CD4-positive, alpha-beta T cell (primary cell): ENCODE data around the gene SDHAF2. TPM values are rescaled to one million over a fixed set of nuclear protein-coding genes. Genes with fewer than 3 reads are reported as not detected.
A peak's percentile ranks its signal among the peaks of the same experiment; 100 is the strongest.

Experiments used
- ATAC-seq: fragments of 200-7000 bp; cut with Tn5 transposase; one replicate; pipeline ENCODE4 v1.10.0; 2022; ENCODE audit warnings: mild to moderate bottlenecking; ENCODE audit not compliant: poor library complexity
- CTCF ChIA-PET: fragments of 350-600 bp; sonication (Branson Sonifier 250); formaldehyde crosslinking; loops from one replicate; lab custom pipeline; 2021; ENCODE audit warnings: antibody characterized with exemption, inconsistent platforms; lab: Charles Lee
- POLR2A ChIA-PET: fragments of 350-600 bp; sonication (Branson Sonifier 250); formaldehyde crosslinking; loops from one replicate; lab custom pipeline; 2021; ENCODE audit warnings: antibody characterized with exemption, inconsistent platforms; lab: Charles Lee
- DNase-seq, 14 experiments: peaks; one replicate each; pipeline ENCODE4 v3.0.0-alpha.2; 2013 to 2020; ENCODE audit warnings: mixed read lengths in 2 of 14
- H3K27ac ChIP-seq, 2 donors: one replicate each; pipeline versions ENCODE4 v1.5.1 to v1.7.0; 2013; ENCODE audit warnings: low read length in 2 of 2, low read depth in 1 of 2, mild to moderate bottlenecking in 1 of 2
- H3K27me3 ChIP-seq, 2 experiments: 1 replicate in 1 of 2; 2 replicates in 1 of 2; pipeline versions ENCODE4 v1.6.1 to v1.7.0; 2013; ENCODE audit warnings: low read length in 2 of 2, control low read depth in 1 of 2, mild to moderate bottlenecking in 1 of 2, moderate library complexity in 1 of 2; ENCODE audit not compliant: insufficient read depth in 2 of 2, control insufficient read depth in 1 of 2
- H3K36me3 ChIP-seq: one replicate; pipeline ENCODE4 v1.6.1; 2013; ENCODE audit warnings: low read length, control low read depth; ENCODE audit not compliant: insufficient read depth
- H3K4me1 ChIP-seq: one replicate; pipeline ENCODE4 v1.6.1; 2013; ENCODE audit warnings: low read length, control low read depth; ENCODE audit not compliant: insufficient read depth
- H3K4me3 ChIP-seq: one replicate; pipeline ENCODE4 v1.5.1; 2013; ENCODE audit warnings: mild to moderate bottlenecking, low read length, moderate library complexity
- H3K9me3 ChIP-seq, 2 experiments: 1 replicate in 1 of 2; 2 replicates in 1 of 2; pipeline versions ENCODE4 v1.6.1 to v1.7.0; 2013; ENCODE audit warnings: low read length in 2 of 2, mild to moderate bottlenecking in 2 of 2, control low read depth in 1 of 2, moderate library complexity in 1 of 2; ENCODE audit not compliant: control insufficient read depth in 1 of 2, insufficient read depth in 1 of 2
- H3K27ac Mint-ChIP-seq: one replicate; pipeline ENCODE4 v1.8.0; 2020; ENCODE audit warnings: mixed read lengths
- H3K27me3 Mint-ChIP-seq: one replicate; pipeline ENCODE4 v1.8.0; 2021; ENCODE audit warnings: mixed read lengths
- H3K36me3 Mint-ChIP-seq: one replicate; pipeline ENCODE4 v1.8.0; 2021; ENCODE audit warnings: low read depth, mixed read lengths
- H3K4me1 Mint-ChIP-seq: one replicate; pipeline ENCODE4 v1.8.0; 2021; ENCODE audit warnings: low read depth, mixed read lengths
- H3K4me3 Mint-ChIP-seq: one replicate; pipeline ENCODE4 v1.8.0; 2020; ENCODE audit warnings: mild to moderate bottlenecking, mixed read lengths
- H3K9me3 Mint-ChIP-seq: one replicate; pipeline ENCODE4 v1.8.0; 2020; ENCODE audit warnings: mixed read lengths
- CTCF ChIP-seq: fragments of 200-600 bp; IDR thresholded peaks from one replicate; pipeline ENCODE4 v1.8.0; 2022; ENCODE audit warnings: antibody characterized with exemption, mild to moderate bottlenecking
- intact Hi-C, 2 experiments: fragments of 100-400 bp; cut with DNase I in 1 of 2; cut with micrococcal nuclease in 1 of 2; formaldehyde crosslinking; loops; one replicate each; pipeline versions ENCODE4 v1.15.1 to v1.9.0; 2023 to 2025; cut with DNase I, micrococcal nuclease
- total RNA-seq, 174 experiments: library from RNA in 2 of 174; stranded (reverse) in 2 of 174; gene quantifications; one replicate each; pipeline ENCODE4 v1.2.3 and lab custom pipeline; 2021 to 2026

SDHAF2 gene
- total RNA-seq, 2 experiments from 2014 or later: 28.7 to 33.0 TPM

- ATAC-seq (no peak), DNase-seq (no peak)
- Mint-ChIP-seq H3K4me3 (no peak overlapping the region), H3K27ac (no peak overlapping the region), H3K36me3 (peaks cover 4% of the 10 kb centered on the region), H3K27me3 (no peaks in the 10 kb centered on the region), H3K9me3 (no peaks in the 10 kb centered on the region), H3K4me1 (peaks cover 7% of the 10 kb centered on the region)
- ChIA-PET POLR2A (interaction anchor here (2.9 to 3.2 kb wide), 3 partner anchors 23 to 51 kb away, joined by 20 to 43 read pairs (median 26); partner anchors contain the start of genes CYB561A3, DDB1, TKFC and TMEM138), CTCF (interaction anchor here (0.6 to 9.3 kb wide), 11 partner anchors 10 to 554 kb away, joined by 3 to 173 read pairs (median 6); partner anchors contain the start of genes CYB561A3 and TMEM138)
- intact Hi-C loops: loop anchor here (1.0 to 2.0 kb wide), 3 partner anchors 48 to 554 kb away; no protein-coding TSS in a partner anchor
- H3K27ac ChIP-seq: no peak overlapping the region
- no peak overlapping the region for H3K4me3 ChIP-seq
- H3K9me3 ChIP-seq: no peaks in the 10 kb centered on the region
- H3K4me1 ChIP-seq: peaks cover 6% of the 10 kb centered on the region
- no peaks in the 10 kb centered on the region for H3K27me3 ChIP-seq
- no peaks in the 10 kb centered on the region for H3K36me3 ChIP-seq
- TF ChIP-seq CTCF: no peak
Observed at GRCh38 chr11:61384271-61385242, 45.4 kb upstream of the SDHAF2 start.

- CTCF ChIA-PET: interaction anchor here (1.1 kb wide), 1 partner anchor 54 kb away, joined by 7 read pairs; no protein-coding TSS in a partner anchor
- no peak overlapping the region for H3K27ac Mint-ChIP-seq
Observed at GRCh38 chr11:61390161-61390560, 39.8 kb upstream of the SDHAF2 start.

More at GRCh38 chr11:61390161-61390560, 39.8 kb upstream of the SDHAF2 start:
- H3K9me3 Mint-ChIP-seq: no peaks in the 10 kb centered on the region
- POLR2A ChIA-PET: interaction anchor here (4.0 kb wide), 1 partner anchor 28 kb away, joined by 44 read pairs; the partner anchor contains the start of genes CYB561A3 and TMEM138
- Histone ChIP-seq H3K4me1 (peaks cover 34% of the 10 kb centered on the region), H3K27ac (no peak overlapping the region), H3K9me3 (no peaks in the 10 kb centered on the region), H3K27me3 (no peaks in the 10 kb centered on the region), H3K36me3 (peaks cover 5% of the 10 kb centered on the region), H3K4me3 (no peak overlapping the region)
- H3K27me3 Mint-ChIP-seq: no peaks in the 10 kb centered on the region
- no peak for DNase-seq
- intact Hi-C loops: loop anchor here (5.0 to 10.0 kb wide), 2 partner anchors 37 to 135 kb away; partner anchors contain the start of gene CPSF7 (in 2 of the 2)
- peaks cover 30% of the 10 kb centered on the region for H3K4me1 Mint-ChIP-seq
- TF ChIP-seq CTCF: no peak
- peaks cover 13% of the 10 kb centered on the region for H3K36me3 Mint-ChIP-seq
- ATAC-seq: no peak
- peak overlapping the region; percentile 30 for H3K4me3 Mint-ChIP-seq
